GM23248 (cell line): ENCODE data around the gene AKAP7.

Source experiments
- EZH2 ChIP-seq: fragments of 200-600 bp; sonication (generic); IDR thresholded peaks from 2 replicates; pipeline ENCODE4 v1.6.1; 2018; ENCODE audit warnings: antibody characterized with exemption, mild to moderate bottlenecking; ENCODE audit not compliant: insufficient read depth, poor library complexity, severe bottlenecking
- EZH2phosphoT487 ChIP-seq: fragments of 200-600 bp; sonication (generic); IDR thresholded peaks from 2 replicates; pipeline ENCODE4 v1.6.1; 2018; ENCODE audit warnings: antibody characterized with exemption, moderate library complexity, mild to moderate bottlenecking, low read depth; ENCODE audit not compliant: insufficient read depth

DNA sequence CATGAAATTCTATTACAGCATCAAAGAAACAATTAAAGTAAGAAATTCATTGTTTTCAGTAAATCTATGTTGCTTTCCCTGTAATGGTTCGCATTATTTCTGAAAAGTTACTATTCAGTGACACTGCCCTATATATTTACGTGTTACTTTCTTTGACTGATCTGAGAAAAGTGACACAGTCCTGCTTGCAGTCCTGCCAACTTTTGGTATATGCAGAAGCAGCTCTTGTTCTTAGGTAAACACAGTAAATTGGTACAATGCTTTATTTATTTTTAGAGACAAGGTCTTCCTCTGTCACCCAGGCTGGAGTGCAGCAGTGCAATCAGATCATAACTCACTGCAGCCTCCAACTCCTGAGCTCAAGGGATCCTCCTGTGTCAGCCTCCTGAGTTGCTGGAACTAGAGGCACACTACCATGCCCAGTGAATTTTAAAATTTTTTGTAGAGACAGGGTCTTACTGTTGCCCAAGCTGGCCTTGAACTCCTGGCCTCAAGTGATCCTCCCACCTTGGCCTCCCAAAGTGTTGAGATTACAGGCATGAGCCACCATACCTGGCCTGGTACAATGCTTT is 151.3 kb downstream of the AKAP7 start:
- no peak for TF ChIP-seq EZH2
- TF ChIP-seq EZH2phosphoT487: no peak
